Retinal pigment epithelial cell (primary cell): ENCODE data around the gene NFE2L1.

Experiments used
- DNase-seq: peaks from one replicate; pipeline ENCODE4 v3.0.0-alpha.2; 2010; ENCODE audit warnings: low read depth
- H3K4me3 ChIP-seq: 2 replicates; pipeline ENCODE4 v1.5.1; 2011; ENCODE audit warnings: mild to moderate bottlenecking, low read length, control low read depth, moderate library complexity
- TF ChIP-seq, protein P1 (sequence below): conservative IDR thresholded peaks from 2 replicates; pipeline ENCODE4 v1.5.1; 2011; ENCODE audit warnings: low read depth, low read length, control low read depth, inconsistent platforms

Gene NFE2L1

DNA sequence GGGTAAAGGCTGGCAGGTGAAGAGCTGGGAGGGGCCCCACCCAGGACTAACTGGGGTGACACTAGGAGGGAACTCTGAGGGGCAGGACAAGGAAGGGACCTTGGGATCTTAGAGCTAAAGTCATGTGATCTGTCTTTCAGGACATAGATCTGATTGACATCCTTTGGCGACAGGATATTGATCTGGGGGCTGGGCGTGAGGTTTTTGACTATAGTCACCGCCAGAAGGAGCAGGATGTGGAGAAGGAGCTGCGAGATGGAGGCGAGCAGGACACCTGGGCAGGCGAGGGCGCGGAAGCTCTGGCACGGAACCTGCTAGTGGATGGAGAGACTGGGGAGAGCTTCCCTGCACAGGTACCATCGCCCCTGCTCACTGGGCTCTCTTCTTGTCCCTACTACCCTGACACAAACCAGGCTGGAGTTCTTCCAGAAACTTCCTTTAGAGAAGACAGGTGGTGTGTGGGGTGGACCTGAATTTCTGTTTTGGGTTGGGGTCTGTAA lies 8.1 kb downstream of the NFE2L1 start:
- peak overlapping the region; percentile 92 for H3K4me3 ChIP-seq
- TF ChIP-seq, protein P1, sequence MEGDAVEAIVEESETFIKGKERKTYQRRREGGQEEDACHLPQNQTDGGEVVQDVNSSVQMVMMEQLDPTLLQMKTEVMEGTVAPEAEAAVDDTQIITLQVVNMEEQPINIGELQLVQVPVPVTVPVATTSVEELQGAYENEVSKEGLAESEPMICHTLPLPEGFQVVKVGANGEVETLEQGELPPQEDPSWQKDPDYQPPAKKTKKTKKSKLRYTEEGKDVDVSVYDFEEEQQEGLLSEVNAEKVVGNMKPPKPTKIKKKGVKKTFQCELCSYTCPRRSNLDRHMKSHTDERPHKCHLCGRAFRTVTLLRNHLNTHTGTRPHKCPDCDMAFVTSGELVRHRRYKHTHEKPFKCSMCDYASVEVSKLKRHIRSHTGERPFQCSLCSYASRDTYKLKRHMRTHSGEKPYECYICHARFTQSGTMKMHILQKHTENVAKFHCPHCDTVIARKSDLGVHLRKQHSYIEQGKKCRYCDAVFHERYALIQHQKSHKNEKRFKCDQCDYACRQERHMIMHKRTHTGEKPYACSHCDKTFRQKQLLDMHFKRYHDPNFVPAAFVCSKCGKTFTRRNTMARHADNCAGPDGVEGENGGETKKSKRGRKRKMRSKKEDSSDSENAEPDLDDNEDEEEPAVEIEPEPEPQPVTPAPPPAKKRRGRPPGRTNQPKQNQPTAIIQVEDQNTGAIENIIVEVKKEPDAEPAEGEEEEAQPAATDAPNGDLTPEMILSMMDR: no peak
- DNase-seq: no peak

DNA sequence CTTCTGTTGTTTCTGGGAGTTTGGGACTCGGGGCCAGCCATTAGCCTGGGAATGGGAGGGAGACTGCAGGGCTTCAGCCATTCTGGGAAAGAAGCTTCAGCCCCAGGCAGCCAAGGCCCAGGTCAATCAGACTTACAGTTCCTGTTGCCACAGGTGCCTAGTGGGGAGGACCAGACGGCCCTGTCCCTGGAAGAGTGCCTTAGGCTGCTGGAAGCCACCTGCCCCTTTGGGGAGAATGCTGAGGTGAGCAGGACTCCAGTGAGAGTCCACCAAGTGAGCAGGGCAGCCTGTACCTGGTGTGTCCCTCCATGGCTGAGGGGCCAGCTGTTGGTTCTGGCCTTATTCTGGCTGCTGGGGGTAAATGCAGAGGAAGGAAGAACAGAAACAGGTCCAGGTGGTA lies 8.7 kb downstream of the NFE2L1 start:
- H3K4me3 ChIP-seq: no peak overlapping the region
- DNase-seq: no peak
- TF ChIP-seq, protein P1: no peak

DNA sequence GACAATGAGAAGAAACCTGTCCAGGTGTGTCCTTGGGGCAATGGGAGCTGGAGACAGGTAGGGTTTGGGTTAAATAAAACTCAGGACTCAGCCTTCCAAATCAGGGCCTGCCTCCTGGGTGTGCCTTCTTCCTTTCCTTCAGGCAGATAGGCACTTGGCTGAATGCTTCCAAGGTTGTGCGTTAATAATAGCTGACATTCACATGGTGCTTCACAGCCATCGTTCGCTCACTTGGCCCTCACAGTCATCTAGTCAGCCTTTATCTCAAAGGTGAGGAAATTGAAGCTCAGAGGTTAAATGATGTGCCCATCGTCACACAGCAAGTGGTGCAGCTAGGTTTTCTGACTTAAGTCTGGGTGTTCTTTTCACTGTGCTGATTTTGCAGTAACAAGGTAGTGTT lies 9.5 kb downstream of the NFE2L1 start:
- H3K4me3 ChIP-seq: no peak overlapping the region
- TF ChIP-seq, protein P1: no peak
- DNase-seq: no peak

DNA sequence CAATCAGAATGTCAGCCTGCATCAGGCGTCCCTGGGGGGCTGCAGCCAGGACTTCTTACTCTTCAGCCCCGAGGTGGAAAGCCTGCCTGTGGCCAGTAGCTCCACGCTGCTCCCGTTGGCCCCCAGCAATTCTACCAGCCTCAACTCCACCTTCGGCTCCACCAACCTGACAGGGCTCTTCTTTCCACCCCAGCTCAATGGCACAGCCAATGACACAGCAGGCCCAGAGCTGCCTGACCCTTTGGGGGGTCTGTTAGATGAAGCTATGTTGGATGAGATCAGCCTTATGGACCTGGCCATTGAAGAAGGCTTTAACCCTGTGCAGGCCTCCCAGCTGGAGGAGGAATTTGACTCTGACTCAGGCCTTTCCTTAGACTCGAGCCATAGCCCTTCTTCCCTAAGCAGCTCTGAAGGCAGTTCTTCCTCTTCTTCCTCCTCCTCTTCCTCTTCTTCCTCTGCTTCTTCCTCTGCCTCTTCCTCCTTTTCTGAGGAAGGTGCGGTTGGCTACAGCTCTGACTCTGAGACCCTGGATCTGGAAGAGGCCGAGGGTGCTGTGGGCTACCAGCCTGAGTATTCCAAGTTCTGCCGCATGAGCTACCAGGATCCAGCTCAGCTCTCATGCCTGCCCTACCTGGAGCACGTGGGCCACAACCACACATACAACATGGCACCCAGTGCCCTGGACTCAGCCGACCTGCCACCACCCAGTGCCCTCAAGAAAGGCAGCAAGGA lies 10.4 kb downstream of the NFE2L1 start:
- no peak overlapping the region for H3K4me3 ChIP-seq
- no peak for DNase-seq
- TF ChIP-seq, protein P1: no peak

DNA sequence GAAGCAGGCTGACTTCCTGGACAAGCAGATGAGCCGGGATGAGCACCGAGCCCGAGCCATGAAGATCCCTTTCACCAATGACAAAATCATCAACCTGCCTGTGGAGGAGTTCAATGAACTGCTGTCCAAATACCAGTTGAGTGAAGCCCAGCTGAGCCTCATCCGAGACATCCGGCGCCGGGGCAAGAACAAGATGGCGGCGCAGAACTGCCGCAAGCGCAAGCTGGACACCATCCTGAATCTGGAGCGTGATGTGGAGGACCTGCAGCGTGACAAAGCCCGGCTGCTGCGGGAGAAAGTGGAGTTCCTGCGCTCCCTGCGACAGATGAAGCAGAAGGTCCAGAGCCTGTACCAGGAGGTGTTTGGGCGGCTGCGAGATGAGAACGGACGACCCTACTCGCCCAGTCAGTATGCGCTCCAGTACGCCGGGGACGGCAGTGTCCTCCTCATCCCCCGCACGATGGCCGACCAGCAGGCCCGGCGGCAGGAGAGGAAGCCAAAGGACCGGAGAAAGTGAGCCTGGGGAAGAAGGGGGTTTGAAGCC lies 11.0 kb downstream of the NFE2L1 start:
- TF ChIP-seq, protein P1: no peak
- DNase-seq: no peak
- H3K4me3 ChIP-seq: no peak overlapping the region

DNA sequence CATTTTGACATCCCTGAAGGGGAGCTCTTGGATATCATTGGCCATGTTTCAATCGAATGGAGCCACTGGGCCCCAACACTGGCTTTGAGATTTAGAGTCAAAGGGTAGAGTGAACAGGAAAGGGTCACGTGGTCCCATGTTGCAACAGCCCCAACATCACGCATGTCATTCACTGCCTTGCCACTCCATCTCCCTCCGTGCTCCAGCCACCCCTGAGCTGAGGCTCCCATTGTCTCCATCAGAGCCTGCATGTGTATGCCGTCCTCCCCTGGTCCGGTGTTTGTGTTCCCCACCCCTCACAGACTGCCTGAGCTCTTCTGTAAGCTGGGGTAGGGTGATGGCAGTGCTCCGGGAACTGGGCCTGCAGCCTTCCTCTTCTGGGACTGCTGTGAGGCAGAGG lies 12.1 kb downstream of the NFE2L1 start:
- no peak for DNase-seq
- no peak overlapping the region for H3K4me3 ChIP-seq
- TF ChIP-seq, protein P1: no peak

DNA sequence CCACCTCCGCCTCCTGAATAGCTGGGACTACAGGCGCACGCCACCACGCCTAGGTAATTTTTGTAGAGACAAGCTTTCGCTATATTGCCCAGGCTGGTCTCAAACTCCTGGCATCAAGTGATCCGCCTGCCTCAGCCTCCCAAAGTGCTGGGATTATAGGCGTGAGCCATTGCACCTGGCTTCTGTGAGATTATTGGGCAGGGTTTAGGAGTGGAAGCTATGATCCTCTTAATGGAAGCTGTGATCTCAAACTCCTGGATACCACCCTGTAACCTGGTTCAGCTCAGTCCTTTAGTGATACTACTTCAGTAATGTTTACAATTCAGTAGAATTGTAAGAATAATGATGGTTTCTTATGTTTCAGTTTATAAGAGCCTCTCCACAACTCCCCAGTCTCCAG lies 14.1 kb downstream of the NFE2L1 start:
- TF ChIP-seq, protein P1: no peak
- no peak overlapping the region for H3K4me3 ChIP-seq
- no peak for DNase-seq
